HG03175 (cell line): Measurements from ENCODE around the gene PHKA1.
"Not testable (repeated sequence)": the region's sequence is repeated elsewhere in the genome, so short reads cannot be mapped to it uniquely, and the experiment has no call there.

Experiments used
- ATAC-seq: cut with Tn5 transposase; IDR thresholded peaks from one replicate; pipeline ENCODE4 v1.9.1; 2021; ENCODE audit warnings: mild to moderate bottlenecking, moderate library complexity; ENCODE audit not compliant: unreplicated experiment

PHKA1 gene

DNA sequence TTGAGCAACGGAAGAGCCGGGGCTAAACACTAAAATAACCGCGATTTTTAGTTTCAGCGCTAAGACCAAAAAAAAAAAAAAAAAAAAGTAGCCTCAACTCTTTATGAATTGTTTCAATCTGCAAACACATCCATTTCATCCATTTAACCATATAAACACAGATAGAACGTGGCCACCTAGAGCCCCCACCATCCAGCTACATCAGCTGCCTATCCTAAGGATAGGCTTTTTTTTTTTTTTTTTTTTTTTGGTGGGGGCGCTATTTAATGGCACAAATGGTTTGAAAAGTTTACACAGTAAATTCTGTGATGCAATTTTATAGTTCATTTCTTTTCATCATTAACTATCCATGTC, 141.0 kb downstream of the PHKA1 start:
- ATAC-seq = peak; percentile 14

DNA sequence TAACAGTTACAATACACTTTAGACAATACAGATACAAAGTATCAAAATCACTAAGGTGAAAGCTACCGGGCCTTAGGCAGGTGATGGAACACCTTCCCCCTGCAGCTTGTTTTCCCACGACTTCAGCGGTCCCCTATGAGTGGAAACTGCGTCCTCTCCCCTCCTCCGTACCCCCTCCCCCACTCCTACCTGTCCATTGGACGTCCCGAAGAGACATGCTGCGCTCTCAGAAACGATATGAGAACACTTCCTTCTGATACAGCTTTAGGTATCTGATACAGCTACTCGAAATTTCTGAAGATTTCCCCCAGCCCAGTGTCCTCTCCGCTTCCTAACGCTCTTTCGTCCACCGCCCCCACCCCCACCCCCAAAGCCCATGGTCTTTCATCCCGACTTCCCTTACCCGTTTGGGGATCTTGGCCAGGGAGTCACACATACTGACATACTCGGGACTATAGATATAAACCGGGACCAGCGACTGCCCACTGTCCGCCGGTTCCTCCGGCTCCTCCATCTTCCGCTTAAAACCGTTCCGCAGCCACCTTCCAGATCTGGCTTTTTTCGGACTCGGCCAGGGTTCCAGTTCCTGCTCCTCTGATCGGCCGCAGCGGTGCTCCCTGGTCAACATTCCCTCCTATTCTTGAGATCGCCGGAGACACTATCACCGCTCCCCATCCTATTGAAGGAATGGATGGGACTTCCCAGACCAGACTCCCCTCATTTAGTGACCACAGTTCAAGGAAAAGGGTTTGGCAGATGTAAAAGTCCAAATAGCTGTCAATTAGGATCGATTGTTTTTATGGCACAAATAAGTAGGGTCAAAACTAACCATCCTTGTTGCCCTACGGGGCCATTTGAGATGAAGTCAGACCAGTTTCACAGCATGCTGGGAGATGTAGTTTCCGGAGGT, 141.6 kb downstream of the PHKA1 start, which contains the start of gene HDAC8:
Gene HDAC8, minus strand, starts transcription at position 596 of the 910 bp plus-strand sequence. Its CDS starts 82 bp downstream, at position 514.
- peak; percentile 97 for ATAC-seq

DNA sequence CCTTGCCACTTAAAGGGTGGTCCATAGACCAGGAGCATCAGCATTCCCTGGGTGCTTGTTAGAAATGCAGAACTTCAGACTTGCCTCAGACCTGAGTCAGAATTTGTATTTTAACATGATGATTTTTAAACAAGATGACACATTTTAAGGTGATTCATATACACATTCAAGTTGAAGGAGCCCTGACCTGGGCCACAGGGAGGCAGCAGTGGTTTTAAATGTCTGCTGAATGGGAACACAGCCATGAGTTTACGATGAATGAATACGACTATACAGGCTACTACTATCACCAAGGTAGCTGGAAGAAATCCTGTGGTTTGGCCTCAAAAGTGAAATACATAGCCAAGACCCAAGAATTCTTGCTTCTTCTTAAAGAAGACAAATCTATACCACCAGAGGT, 144.3 kb downstream of the PHKA1 start:
- no peak for ATAC-seq

DNA sequence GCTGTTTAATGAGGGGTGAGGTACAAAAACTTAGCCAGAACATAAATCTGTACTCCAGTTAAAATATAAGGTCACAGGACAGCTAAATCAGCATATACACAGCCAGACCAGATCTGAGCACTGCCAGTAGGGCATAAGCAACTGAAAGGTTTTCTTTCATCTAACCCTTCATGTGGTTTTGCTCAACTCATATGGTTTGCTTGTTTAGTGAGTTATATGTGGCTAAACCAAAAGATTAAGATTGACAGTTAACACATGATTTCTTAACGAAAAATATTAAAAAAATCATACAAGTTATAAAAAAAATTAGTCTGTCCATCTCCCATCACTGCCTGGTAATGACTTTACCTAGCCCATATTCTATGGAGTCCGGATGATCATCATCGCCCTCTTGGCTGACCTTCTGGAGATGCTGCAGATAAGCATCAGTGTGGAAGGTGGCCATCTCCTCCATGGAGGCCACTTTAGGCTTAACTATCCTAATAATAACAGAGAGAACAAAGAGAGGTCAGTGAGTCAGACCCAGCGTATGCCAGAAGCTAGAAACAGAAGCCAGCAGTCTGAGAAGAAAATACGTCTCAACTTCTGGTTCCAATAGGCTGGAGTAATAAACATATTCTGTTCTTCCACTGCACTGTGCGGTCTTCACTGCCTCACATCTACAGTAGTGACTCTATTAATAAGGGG, 145.6 kb downstream of the PHKA1 start:
- ATAC-seq = no peak

DNA sequence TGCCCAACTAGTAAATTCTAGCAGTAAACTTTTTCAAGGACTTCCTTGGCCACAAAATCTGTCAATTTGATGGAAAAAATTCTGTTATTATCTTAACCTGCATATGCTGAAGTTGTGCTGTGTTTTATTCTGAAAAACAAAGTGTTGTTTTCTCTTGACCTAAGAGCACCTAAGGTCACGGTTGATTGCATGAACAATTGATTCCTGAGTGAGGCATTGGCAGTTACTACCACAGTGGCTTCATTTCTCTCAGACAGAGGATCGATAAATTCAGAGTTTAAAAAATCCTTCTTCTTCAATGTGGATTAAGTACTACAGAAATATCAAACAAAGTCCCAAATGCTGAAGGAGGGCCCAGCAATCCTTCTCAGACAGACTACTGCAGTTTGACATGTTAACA, 147.7 kb downstream of the PHKA1 start:
- no peak for ATAC-seq

DNA sequence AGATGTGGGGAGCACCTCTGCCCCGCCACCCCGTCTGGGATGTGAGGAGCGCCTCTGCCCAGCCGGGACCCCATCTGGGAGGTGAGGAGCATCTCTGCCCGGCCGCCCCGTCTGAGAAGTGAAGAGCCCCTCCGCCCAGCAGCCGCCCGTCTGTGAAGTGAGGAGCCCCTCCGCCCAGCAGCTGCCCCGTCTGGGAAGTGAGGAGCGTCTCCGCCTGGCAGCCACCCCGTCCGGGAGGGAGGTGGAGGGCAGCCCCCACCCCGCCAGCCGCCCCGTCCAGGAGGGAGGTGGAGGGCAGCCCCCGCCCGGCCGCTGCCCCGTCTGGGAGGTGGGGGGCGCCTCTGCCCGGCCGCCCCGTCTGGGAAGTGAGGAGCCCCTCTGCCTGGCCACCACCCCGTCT, 154.5 kb downstream of the PHKA1 start:
- ATAC-seq = not testable (repeated sequence)

DNA sequence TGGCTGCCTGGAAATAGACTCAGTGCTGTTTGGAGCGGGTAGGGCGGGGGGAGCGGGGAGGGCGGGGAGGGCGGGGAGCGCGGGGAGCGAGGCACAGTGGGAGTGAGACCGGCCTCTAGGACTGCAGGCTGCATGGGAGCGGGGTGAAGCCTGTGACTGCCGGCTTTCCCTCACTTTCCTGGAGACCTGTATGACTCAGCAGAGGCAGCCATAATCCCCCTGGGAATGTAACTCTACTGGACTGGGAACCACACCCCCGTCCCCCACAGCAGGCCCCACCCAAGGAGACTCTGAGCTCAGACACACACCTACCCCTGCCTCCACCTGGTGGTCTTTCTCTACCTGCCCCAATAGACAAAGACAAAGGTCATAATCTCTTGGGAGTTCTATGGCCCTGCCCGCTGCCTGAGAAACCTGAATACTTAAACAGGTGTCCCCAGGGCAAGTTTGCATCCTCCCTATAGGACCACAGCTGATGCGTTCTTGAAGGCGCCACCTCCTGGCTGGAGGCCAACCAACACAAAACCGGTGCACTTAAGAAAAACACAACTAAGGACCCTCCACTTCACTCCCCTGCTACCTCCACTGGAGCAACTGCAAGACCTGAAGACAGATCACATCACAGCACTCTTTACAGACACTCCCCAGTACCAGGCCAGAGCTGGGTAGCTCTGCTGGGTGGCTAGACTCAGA, 159.5 kb downstream of the PHKA1 start:
- ATAC-seq = no peak

DNA sequence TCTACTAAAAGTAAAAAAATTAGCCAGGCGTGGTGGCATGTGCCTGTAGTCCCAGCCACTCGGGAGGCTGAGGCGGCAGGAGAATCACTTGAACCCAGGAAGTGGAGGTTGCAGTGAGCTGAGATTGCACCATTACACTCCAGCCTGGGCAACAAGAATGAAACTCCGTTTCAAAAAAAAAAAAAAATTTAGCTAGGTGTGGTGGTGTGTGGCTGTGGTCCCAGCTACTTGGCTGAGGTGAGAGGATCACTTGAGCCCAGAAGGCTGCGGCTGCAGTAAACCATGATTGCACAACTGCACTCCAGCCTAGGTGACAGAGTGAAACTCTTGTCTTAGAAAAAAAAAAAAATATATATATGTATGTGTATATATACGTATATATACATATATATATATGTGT, 161.7 kb downstream of the PHKA1 start:
- not testable (repeated sequence) for ATAC-seq

DNA sequence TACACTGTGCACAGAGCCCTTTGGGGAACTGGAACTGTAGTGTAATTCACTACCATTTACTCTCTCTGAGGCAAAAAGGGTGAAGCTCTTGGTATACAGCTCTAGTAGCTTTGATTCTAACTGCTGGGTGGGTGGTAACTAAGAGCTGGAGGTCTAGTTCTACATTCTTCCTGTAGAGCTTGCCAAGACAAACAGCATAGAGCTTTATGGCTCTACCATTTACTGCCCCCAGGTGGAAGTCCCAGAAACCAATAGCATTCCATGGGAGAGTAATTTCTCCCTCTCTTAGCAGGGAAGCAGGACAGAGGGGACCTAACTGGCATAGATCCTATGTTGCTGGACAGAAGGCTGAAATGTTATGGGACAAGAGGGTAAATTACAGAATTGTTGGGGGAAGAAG, 168.1 kb downstream of the PHKA1 start:
- ATAC-seq = no peak

DNA sequence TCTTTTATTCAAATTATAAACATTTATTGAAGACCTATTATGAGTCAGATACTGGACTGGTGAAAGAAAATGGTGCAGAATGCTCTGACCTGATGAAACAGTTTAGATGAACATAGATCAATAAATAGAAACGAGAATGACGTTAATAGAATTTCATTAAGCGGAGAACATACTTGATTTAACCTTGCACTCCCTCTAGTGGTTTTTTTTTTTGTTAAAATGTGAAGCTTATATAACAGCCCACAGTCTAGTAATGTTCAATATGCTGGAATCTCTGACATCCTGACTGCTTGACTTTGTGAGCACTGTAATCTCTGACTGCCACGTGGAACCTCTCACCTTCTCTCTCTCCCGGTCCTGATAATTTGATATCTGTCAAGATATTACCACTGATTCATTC, 173.8 kb downstream of the PHKA1 start:
- ATAC-seq = no peak

DNA sequence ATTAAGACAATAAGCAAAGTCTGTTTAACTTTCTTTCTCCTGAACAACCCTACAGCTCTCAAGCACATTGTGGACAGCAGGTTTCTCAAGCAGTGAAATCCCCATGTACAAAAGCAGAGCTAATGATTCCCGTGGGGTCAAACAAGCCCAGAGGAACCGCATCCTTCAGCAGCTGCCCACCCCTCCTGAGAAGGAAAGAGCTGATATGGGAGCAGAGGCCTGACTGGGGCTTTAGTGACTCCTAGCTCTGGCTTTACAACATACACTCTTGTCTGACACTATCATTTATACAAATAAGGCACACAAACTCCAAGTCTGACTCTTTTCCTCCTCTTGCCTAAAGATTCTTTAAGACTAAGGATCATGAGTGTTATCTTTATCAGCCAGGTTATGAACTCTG, 174.3 kb downstream of the PHKA1 start:
- ATAC-seq = no peak

DNA sequence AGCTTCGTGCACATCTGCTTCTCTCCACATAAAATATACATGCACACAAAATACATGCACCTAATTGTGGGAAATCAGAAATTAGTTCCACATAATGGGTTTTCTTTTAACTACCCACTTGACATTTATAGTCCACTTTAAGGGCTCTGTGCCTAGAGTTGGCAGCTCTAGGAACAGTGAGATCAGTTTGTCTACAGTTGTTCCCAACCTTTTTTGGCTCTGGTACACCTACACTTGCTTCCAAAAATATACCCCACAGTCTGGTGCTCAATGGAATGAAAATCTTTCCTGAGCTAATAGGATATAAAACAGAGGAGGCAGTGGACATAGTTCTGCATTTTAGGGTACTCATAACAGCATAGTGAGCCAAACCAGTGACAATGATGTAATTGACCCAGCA, 177.6 kb downstream of the PHKA1 start:
- no peak for ATAC-seq

DNA sequence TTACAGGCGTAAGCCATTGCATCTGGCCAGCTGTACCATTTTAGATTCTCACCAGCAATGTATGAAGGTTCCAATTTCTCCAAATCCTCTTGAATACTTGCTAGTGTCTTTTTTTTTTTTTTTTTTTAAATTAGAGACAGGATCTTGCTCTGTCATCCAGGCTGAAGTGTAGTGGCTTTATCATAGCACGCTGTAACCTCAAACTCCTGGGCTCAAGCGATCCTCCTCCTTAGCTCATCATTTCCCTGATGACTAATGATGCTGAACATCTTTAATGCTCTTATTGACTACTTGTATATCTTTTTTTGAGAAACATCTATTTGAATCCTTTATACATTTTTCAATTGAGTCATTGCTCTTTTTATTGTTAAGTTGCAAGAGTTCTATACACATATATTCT, 181.7 kb downstream of the PHKA1 start:
- ATAC-seq = no peak
